NOMO-1 (cell line): ENCODE results near the gene DET1.
"Not testable (repeated sequence)": the region's sequence is repeated elsewhere in the genome, so short reads cannot be mapped to it uniquely, and the experiment has no call there.

ENCODE experiments used
- DNase-seq, 2 experiments: peaks; one replicate each; lab custom pipeline; 2025; ENCODE audit not compliant: unreplicated experiment in 2 of 2; lab: John Stamatoyannopoulos, UW

DET1 gene

DNA sequence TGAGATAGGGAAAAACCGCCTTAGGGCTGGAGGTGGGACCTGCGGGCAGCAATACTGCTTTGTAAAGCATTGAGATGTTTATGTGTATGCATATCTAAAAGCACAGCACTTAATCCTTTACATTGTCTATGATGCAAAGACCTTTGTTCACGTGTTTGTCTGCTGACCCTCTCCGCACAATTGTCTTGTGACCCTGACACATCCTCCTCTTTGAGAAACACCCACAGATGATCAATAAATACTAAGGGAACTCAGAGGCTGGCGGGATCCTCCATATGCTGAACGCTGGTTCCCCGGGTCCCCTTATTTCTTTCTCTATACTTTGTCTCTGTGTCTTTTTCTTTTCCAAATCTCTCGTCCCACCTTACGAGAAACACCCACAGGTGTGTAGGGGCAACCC, 5.4 kb downstream of the DET1 start:
- DNase-seq = not testable (repeated sequence)

DNA sequence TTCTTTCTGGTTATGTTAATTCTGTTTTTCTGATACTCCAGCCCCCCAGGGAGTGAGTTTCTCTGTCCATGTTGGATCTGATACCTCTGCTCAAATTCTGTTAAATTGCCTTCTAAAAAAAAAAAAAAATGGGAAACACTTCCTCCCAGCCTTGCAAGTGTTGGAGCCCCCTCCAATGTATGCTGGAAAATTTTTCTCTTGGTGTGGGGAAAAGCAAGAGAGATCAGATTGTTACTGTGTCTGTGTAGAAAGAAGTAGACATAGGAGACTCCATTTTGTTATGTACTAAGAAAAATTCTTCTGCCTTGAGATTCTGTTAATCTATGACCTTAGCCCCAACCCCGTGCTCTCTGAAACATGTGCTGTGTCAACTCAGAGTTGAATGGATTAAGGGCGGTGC, 6.1 kb downstream of the DET1 start:
- not testable (repeated sequence) for DNase-seq

DNA sequence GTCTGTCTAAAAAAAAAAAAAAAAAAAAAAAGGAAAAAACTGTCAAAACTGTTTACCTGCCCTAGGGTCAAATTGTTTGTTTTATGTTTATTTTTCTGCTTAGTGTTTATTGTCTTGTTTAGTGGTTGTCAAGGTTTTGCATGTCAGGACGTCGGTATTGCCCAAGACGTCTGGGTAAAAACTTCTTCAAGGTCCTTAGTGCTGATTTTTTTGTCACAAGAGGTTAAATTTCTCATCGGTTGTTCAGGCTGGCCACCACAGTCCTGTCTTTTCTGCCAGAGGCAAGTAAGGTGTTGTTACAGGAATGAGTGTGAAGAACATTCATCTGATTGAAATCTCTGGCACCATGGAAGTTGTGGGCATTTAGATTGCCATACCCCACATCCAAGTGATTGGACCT, 7.0 kb downstream of the DET1 start:
- no peak for DNase-seq

DNA sequence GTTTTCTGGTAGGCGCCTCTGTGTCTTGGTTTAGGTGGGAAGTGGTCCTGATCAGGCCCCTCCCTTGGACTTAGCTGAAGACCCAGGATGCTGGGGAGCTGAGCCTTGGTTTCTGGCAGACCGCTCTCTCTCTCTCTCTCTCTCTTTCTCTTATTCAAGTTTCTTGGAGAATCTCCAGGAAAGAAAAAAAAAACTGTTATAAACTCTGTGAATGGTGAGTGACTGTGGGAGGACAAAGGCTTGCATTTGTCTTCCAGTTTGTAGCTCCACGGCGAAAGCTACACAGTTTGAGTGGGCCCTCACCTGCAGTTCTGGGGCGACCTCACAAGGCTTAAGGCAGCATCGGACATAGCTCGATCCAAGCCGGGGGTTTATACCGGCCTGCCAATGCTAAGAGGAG, 7.5 kb downstream of the DET1 start:
- no peak for DNase-seq

DNA sequence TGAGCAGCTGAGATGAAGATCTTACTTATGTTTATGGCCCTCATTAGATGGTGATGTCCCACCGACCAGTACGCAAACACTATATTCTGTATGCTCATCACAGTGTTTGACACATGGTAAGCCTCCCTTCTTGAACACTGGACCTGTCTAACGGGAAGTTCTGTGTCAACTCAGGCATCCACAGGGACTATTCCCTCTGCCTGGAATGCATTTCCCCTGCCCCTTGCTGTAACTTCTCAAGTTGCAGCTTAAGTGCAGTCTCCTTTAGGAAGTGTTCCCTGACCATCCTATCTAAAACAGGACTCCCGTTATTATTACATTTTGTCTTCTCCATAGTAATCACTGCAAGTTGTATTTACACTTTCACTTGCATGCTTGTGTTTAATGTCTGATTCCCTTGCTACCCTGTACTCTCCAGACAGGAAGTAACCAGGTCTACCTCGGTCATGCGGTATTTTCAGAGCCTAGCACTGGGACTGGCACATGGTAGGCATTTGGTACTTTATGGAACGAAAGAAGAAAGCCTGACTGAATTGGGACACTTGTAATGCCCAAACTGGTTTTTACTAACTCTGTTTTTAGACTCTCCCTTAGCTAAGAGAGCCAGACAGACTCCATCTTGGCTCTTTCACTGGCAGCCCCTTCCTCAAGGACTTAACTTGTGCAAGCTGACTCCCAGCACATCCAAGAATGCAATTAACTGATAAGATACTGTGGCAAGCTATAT, 8.7 kb downstream of the DET1 start:
- DNase-seq = no peak

DNA sequence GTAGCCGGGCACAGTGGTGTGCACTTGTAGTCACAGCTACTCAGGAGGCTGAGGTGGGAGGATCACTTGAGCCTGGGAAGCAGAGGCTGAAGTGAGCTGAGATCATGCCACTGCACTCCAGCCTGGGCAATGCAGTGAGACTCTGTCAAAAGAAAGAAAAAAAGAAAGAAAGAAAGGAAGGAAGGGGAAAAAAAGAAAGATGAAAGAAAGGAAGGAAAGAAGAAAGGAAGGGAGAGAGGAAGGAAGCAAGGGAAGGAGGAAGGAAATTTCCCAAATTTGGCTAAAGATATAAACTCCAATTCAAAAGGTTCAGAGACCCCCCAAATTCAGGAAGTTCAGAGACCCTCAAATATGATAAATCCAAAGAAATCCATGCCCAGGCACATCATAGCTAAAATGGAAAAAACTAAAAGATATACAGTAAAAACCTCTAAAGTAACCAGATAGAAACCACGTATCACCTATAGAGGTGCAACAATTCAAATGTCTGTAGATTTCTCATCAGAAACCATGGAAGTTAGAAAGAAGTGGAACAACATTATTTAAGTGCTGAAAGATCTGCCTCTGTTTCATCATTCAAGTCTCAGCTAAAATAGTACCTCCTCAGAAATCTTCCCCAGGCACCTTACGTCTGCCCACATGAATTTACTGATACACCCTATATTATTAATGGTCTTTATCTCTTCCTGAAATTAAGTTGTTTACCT, 10.7 kb downstream of the DET1 start:
- no peak for DNase-seq

DNA sequence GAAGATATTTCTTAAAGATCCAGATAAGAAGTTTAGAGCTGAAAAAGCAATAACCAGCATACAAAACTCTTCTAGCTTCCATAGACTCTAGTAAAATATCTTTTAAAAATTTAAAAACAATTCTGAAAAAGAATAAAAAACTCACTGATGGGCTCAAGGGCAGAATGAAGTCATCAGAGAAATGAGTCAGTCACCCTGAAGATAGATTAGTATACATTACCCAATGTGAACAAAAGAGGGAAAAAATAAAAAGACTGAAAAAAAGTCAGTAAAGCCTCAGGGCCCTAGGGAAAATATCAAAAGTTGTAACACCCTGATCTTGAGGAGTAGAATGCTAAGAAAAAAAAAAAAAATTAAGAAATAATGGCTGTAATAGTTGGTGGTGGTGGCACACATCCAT, 11.4 kb downstream of the DET1 start:
- no peak for DNase-seq

DNA sequence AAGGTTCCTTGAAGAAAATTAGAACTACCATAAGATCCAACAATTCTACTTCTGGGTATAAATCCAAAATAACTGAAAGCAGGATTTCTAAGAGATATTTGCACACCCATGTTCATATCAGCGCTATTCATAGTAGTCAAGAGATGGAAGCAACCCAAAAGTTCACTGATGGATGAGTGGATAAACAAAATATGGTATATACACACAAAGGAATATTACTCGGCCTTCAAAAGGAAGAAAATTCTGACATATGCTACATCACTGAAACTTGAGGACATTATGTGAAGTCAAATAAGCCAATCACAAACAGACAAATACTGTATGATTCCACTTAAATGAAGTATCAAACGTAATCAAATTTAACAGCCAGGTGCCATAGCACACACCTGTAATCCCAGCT, 13.1 kb downstream of the DET1 start:
- DNase-seq = no peak

DNA sequence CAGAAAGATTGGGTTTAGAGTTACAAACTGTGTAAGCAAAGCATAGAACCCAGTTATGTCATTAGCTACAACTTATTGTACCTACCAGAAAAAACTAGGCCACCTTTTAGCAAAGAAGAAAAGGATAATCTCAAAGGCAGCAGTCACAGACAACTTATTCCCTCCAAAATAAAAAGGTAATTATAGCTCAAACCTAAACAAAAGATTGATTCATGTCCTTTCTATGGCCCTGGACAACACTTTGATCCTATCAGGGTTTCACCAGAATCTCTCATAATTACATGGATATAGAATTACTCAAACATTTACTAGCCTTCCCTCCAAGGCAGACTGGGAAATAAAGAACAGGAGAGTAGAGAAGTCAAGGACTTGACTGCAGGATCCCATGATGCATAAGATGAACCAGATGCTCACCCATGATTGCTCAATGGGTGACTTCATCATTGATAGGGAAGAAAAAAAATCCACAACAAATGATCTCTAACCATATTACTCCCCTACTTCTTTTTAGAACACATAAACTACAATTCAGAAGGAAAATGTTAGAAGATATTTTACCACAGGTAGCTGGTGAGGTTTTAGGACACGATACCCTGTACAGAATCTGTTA, 17.4 kb downstream of the DET1 start:
- no peak for DNase-seq

DNA sequence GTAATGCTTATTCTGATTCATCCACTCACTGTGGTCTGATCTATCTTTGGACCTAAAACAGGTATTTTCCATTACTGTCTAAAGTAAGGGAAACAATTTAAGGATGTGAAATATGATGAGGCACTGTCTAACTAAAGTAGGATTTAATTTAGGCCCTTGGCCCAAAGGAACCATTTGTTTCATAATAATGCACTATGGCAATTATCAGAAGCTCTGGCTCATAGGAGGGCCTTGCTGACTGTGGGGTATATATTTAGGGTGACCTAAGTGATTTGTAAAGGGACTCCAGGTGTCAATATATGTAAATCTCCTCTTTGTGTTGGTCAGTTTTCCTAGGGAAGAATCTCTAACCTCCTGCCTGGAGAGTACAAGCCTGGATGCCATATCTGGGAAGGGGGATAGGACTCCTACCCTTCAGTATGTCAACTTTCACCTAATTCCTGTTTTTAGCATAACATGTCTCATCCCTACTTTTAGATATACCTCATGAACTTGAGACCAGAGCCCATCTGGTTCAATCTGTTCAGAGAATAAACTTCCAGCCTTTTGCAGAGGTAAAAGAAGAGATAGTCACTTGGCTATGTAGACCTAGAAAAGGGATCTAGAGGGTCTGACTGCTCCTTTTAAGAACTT, 20.1 kb downstream of the DET1 start:
- DNase-seq = no peak

DNA sequence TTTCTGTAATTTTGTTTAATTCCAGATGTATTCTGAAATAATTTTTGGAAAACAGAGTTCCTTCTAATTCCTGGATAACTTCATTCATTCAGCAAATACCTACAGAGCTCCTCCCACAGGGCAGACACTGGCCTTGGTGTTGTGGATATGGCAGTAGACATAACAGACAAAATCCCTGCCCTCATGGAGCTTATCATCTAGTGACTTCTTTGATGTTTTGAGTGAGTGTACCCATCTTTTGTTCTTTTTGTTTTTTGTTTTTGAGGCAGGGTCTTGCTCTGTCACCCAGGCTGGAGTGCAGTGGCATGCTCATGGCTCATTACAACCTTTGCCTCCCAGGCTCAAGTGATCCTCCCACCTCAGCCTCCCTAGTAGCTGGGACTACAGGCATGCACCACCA, 21.1 kb downstream of the DET1 start:
- DNase-seq = no peak

DNA sequence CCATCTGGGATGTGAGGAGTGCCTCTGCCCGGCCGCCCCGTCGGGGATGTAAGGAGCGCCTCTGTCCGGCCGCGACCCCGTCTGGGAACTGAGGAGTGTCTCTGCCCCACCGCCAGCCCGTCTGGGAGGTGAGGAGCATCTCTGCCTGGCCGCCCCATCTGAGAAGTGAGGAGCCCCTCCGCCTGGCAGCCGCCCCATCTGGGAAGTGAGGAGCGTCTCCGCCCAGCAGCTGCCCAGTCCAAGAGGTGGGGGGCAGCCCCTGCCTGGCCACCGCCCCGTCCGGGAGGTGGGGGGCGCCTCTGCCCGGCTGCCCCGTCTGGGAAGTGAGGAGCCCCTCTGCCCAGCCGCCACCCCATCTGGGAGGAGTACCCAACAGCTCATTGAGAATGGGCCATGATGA, 22.4 kb downstream of the DET1 start:
- not testable (repeated sequence) for DNase-seq

DNA sequence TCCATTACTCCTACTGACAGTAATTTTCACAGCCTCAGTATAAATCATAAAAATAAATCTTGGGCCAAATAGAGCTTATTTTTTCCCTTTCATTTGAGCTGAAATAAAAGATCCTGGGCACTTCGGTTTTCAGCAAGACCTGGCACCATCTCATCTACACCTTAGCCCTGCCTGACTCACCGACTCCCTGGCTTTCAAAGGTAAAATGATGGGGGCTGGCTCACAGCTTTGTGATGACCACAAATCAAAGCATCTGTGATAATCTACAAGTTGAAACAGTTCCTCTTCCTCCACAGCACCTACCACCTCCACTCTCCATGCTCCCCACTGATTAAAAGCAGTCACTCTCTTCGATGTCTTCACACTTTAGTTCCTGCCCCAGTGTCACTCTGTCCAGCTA, 27.6 kb downstream of the DET1 start:
- DNase-seq = no peak

DNA sequence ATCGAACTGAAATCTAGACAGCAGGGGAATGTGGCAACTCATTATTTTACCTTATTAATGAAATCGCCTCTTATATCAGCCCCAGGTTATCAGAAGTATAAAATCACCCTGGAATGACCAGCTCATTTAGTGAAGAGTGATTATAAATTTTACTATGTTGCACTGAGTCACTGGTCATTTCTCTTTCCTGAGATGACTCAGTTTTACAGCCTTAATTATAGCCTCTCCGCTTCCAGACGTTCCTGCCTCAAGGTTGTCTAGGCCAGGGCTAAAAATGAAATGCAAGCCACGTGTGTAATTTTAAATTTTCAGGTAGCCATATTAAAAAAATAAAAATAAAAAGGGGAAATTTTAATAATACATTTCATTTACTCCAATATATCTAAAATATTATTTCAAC, 33.3 kb downstream of the DET1 start:
- DNase-seq = no peak

DNA sequence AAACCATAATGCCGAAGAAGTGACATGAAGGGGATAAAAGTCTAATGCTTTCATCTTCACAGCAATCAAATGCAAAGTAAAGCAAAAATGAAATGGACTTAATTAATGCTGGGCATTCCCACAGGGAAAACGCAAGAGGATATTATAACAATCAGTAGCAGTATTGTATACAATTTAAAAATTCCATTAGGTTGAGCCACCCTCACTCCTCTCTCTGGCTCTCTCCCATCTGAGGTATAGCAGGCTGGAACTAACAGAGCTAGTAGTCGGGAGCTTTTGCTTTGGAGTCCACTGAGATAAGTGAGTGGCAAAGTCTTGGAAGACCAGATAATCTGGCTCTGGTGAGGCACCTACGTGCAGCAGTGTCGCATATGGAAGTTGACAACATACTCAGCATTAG, 33.9 kb downstream of the DET1 start:
- no peak for DNase-seq

DNA sequence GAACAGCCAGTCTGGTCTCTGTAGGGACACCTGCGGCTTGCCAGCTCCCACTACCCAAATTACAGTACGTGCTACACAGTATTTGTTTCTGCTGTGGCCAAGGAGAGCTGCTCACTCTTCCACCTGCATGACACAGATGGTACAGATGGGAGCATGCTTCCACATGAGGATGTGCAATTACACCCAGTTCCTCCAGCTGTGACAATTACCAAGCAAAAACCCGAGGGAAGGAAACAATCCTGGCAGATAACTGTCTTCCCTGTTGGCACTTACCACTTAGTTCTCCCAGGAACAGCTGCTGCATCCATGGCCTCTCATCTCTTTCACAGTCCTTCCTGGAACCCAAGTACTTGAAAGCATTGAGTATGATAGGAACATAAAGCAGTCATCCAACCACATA, 34.4 kb downstream of the DET1 start:
- no peak for DNase-seq

DNA sequence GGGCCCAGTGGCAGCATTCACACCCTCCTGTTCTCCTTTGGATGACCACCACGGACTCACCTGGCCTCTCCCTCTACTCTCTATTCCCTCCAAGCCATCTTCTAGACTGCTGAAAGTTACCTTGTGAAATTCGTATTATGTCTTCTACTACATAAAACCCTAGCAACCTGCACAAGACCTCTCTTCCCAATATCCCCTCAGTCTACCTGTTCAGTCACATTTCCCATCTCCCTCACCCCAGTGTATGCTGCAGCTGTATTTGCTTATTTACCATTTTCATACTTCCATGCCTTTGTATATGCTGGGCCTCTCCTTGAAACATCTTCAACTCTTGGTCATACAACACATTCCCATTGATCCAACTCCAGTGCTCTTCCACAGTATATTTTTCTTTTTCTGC, 35.3 kb downstream of the DET1 start:
- DNase-seq = no peak

DNA sequence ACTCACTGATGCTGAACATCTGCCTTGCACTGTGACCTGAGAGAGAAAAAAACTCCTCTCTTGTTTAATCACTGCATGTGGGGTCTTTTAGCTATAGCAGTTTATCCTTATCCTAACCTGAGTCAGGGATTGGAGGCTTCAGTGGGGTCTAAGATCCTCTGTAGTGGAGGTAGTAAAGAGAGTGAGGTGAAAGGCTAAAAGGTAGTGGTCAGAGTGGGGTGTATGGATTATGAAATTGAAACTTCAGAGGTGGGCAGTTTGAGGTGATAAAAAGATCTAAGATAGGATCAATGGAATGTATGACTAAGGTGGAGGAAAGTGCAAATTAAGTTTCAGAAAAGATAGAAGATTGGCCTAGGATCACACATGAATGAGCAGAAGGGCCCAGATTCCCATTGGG, 36.5 kb downstream of the DET1 start:
- DNase-seq = no peak

DNA sequence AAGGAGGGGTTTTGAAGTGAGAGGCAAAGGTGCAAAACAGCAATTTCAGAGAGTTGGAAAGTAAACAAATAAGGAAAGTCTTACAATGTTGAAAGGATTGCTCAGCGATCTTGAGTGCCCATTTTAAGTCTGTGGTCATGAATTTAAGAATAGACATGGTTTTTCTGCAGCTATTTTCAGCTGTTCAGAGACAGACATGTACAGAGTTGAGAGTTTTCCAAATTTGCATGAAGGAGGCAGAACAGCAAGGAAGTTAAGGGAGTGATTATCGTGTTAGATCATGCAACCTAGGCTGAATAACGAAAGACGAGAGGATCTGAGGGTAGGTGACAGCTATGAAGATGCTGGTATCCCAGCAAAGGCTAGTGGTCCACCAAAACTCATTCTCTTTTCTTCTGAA, 37.2 kb downstream of the DET1 start:
- no peak for DNase-seq

DNA sequence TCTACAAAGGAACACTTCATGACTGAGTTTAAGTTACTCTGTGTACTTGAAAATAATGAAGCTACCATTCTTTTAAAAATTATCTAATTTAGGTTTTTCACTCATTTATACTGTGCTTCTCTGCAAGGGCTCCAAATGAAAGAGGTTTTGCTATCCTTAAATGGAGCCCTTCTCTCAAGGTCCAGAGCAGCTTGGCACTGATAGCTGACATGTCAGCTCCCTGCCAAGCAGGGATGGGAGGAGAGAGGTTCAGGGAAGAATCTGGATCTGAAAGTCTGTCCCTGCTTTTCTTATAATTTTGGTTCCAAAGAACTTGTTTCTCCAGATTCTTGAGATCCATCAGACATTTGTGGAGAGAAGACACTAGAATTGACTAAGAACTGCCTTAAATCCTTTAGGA, 39.9 kb downstream of the DET1 start:
- no peak for DNase-seq

DNA sequence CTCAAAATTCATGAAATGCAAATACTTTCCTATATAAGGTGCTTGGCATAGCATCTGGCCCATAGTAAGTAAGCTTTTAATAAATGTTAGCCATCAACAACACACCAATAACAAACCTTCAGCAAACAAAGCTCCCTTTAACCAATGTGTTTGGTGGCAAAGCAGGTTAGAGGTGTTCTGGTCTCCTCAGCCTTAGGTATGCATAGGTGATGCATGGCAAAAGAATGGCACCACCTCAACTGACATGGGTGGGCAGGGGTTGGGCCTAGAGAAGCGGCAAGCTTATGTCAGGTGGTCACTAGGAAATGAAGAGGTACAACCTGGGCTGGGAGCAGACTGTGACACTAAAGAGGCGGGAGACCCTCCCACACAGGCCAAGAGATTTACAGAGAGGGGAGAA, 40.8 kb downstream of the DET1 start:
- no peak for DNase-seq

DNA sequence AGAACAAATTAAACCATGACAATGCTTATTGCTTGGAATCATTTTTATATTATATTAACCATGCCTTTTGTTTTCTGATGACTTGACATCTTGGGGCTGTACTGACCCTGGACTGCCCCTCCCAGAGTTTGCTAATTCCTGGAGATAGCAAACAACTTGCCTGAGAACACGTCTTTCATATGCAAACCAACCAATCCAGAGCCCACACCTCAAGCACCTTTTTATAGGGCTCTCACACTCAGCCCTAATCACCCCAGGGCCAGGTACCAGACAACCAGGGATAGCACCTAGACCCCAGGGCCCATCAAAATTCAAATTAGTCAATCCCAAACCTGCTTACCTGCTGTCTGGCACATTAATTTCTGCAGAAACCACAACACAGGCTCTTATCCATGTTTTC, 42.0 kb downstream of the DET1 start:
- DNase-seq = no peak
